CD4-positive, alpha-beta T cell treated with Interleukin-6 at 100 ng/mL for 8 hours (primary cell): Measurements from ENCODE around the gene NUDCD3.
"Not testable (repeated sequence)": the region's sequence is repeated elsewhere in the genome, so short reads cannot be mapped to it uniquely, and the experiment has no call there.

Source experiments
- DNase-seq: peaks from one replicate; pipeline ENCODE4 v3.0.0-alpha.2; 2020; ENCODE audit warnings: mixed read lengths, low spot score

NUDCD3 gene

GRCh38 chr7:44517175-44517574, 26.7 kb upstream of the NUDCD3 start:
- DNase-seq = no peak

GRCh38 chr7:44515590-44516268, 25.3 kb upstream of the NUDCD3 start:
- DNase-seq = no peak

GRCh38 chr7:44512736-44513135, 22.3 kb upstream of the NUDCD3 start:
- no peak for DNase-seq

- DNase-seq = no peak
Observed at GRCh38 chr7:44511863-44512468, 21.5 kb upstream of the NUDCD3 start.

GRCh38 chr7:44511236-44511635, 20.8 kb upstream of the NUDCD3 start:
- no peak for DNase-seq

DNA sequence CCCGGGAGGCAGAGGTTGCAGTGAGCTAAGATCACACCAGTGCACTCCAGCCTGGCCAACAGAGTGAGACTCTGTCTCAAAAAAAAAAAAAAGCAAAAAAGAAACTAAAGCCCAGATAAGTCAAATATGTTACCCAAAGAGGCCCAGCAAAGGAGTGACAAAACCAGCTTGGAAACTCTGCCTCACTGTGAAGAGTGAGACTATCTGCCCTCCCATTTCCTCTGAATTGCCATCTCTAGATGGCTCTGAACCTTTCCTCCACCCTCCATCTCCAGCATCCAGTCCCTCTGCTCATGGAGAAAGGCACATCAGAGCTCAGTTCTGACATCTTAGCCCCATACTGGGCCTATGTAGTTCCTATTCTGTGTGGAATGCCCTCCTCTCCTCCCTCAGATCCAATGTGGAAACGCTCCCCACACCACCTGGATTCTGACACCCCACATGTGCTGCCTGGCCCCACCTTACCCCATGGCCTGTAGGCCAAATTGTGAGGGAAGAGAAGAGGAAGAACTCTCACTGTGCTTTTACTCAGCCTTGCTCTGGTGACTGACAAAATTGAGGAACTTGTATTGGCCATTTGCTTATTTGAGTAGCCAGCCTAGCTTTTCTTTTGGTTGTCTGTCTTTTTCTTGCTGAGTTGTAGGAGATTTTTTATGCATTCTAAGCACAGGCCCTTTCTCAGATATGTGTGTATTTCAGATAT, 18.0 kb upstream of the NUDCD3 start:
- DNase-seq = no peak

DNA sequence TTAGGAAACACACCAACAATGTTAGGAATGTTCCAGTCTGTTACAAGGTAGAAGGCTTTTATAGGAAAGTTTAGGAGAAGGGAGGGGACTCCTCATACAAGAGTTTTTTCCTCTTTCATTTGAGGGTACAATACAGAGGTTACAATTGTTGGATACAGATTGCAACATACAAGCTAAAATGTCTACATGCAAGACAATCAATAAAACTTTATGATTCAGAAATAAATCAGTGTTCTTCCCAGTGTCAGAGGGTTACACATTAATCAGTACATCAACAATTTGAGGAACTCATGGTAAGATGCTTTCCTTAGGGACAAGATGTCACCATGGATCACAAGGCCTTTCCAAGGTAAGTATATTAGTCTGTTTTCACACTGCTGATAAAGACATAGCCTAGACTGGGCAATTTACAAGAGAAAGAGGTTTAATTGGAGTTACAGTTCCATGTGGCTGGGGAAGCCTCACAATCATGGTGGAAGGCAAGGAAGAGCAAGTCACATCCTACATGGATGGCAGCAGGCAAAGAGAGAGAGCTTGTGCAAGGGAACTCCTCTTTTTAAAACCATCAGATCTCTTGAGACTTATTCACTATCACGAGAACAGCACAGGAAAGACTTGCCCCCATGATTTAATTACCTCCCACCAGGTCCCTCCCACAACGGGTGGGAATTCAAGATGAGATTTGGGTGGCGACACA, 16.3 kb upstream of the NUDCD3 start:
- not testable (repeated sequence) for DNase-seq

DNA sequence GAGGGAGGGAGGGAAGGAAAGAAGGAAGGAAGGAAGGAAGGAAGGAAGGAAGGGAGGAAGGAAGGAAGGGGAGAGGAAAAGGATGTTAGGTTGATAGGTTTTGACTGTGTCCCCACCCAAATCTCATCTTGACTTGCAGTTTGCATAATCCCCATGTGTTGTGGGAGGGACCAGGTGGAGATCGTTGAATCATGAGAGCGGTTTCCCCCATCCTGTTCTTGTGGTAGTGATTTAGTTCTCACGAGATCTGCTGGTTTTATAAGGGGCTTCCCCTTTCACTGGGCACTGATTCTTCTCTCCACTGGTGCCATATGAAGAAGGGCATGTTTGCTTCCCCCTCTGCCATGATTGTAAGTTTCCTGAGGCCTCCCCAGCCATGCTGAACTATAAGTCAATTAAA, 15.1 kb upstream of the NUDCD3 start:
- DNase-seq = no peak

DNA sequence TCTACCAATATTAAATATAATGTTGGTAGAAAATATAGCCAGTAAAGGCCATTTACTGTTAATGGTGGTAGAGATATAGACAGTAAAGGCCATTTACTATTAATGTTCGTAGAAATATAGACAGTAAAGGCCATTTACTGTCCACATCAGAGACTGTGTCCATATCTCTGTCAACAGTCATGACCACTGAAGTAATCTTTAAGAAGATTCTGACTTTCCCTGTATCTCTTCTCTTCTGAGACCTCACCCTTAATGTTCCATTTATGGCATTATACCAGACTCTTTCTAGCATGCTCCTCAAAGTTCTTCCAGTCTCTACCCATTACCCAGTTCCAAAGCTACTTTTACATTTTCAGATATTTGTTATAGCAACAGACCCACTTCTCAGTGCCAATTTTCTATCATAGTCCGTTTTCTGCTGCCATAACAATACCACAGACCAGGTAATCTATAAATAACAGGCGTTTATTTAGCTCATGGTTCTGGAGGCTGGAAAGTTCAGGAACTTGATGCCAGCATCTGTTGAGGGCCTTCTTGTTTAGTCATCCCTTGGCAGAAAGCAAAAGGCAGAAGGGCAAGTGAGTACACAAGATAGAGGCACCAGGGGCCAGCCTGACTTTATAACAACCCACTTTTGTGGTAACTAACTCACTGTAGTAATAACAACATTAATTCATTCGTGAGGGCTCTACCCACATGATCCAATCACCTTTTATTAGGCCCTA, 7.9 kb upstream of the NUDCD3 start:
- DNase-seq = no peak

- no peak for DNase-seq
Observed at GRCh38 chr7:44497155-44498027, 6.9 kb upstream of the NUDCD3 start.

DNA sequence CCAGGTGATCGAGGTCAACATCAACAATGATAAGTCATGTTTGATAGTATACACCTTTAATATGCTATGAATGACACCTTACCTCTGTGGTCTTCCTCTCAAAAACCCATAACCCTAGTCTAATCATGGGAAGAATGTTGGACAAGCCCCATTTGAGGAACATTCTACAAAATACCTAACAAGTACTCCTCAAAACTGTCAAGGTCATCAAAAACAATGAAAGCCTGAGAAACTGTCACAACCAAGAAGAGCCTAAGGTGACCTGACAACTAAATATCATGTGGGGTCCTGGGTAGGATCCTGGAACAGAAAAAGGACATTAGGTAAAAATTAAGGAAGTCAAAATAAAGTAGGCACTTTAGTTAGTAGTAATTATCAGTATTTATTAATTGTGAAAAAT, 5.9 kb upstream of the NUDCD3 start:
- DNase-seq = no peak

- no peak for DNase-seq
Observed at GRCh38 chr7:44494960-44495359, 4.5 kb upstream of the NUDCD3 start.

GRCh38 chr7:44491229-44491628, 771 bp upstream of the NUDCD3 start:
- DNase-seq = no peak

GRCh38 chr7:44489955-44490350, 505 bp downstream of the NUDCD3 start:
- DNase-seq = peak; percentile 39

- no peak for DNase-seq
Observed at GRCh38 chr7:44488955-44489354, 1.5 kb downstream of the NUDCD3 start.

DNA sequence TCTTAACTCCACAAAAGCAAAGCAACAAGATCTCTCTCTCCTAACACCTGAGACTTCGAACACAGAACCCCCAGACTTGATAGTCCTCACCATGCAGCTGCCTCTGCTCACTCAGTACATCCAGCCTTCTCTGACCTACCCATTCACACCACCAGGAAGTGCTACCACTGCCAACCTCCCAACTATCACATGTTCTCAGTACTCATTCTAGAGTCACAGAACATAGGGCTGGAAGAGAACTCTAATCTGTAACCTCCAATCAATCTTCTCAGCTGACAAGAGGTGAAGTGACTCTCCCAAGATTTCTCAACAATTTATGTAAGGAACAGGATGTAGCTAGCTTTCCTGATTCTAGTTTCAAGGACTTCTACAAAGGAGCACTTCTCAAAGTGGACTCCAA, 3.8 kb downstream of the NUDCD3 start:
- no peak for DNase-seq

- no peak for DNase-seq
Observed at GRCh38 chr7:44486001-44486400, 4.5 kb downstream of the NUDCD3 start.

DNA sequence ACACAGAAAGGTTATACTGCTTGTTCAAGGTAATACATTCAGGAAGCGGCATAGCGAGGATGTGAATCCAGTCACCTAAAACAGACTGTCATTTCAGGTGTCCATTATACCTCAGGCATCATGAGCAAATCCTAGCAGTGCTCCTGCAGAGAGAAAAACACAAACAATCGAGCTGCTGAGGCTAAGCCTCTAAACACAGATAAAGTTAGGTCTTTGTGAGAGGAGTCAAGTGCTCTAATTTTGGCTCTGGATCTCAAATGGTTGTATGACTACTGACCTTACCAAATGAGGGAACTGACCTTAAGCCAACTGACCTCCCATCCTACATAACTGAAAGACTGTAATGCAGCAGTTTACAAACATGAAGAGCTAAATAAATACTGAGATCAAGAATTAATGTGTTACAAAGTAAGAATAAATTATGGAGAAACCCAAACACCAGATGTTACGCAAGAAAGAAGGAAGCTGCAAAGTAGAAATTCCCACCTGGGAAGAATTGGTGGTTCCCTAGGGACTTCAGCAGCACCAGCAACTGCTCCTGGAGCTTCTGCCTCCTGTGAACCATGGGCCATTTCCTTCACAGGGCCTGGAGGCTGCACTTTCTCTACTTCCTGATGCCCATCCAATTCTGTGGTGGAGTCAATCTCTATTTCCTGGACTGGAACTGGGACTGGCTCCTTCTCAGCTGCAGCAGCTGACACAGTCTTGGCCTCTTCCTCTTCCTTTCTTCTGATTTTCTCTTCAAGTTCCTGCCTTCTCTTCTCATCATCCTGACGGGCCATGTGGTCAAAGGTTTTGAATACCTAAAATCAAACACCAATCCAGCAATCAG, 5.8 kb downstream of the NUDCD3 start:
- no peak for DNase-seq

- no peak for DNase-seq
Observed at GRCh38 chr7:44482502-44483485, 7.7 kb downstream of the NUDCD3 start.
